Measurements from ENCODE around the gene PRG3. TPM values are rescaled to one million over a fixed set of nuclear protein-coding genes. Genes with fewer than 3 reads are reported as not detected.

PRG3 gene
- total and polyA plus RNA-seq, 2 of the 13 experiments (the other 11 are each of a cell fraction or from before 2014, with no cell fraction given): not detected

DNA sequence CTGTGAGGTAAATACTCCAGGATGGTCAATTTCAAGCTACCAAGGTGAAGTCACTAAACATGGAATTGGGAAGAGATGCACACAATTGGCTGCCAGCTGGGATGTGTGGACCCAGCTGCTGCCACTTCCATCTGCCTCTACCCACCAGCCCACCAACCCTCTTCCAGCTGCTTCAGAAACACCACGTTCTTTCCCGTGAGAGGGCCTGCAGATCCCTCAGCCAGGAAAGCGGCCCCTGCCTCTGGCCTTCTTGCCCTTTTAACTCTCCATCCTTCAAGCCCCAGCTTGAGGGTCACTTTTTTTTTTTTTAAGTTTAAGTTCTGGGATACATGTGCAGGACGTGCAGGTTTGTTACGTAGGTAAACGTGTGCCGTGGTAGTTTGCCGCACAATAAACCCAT, 20.0 kb downstream of the PRG3 start:
- CTCF ChIA-PET (ENCODE audit: low intra/inter-chr PET ratio, low total read pairs): no interaction called here
- POLR2A ChIA-PET: interaction anchor here (2.0 kb wide), 1 partner anchor 93 kb away, joined by 4 read pairs; no protein-coding TSS in a partner anchor

More for the DNA sequence above, 20.0 kb downstream of the PRG3 start:
- no peak overlapping the region for H3K9ac ChIP-seq (ENCODE audit: insufficient read depth, low read depth, low read length)
- no TSS peak for BruUV-seq (replicated peaks)
- H3K4me3 ChIP-seq (replicated peaks in 1 of 3; ENCODE audit: insufficient read depth in 1 of 3, low read depth in 2 of 3, low read length in 3 of 3): no peak overlapping the region
- H4K20me1 ChIP-seq (ENCODE audit: insufficient read depth, low read length): no peaks in the 10 kb centered on the region
- H2AFZ ChIP-seq (ENCODE audit: low read length): no peak overlapping the region
- peaks cover 15% of the 10 kb centered on the region for H3K4me1 ChIP-seq (ENCODE audit: insufficient read depth, low read length)
- H3K79me2 ChIP-seq (ENCODE audit: insufficient read depth, low read length): no peaks in the 10 kb centered on the region
- H3K9me3 ChIP-seq (ENCODE audit: low read length): no peaks in the 10 kb centered on the region
- in situ Hi-C loops (cut with HindIII; ENCODE audit: extremely low pct_ligation_motif_present, low pct_unique_long_range_greater_than_20kb) (no loop called here), intact Hi-C loops (cut with micrococcal nuclease; ENCODE audit: unreplicated experiment) (no loop called here)
- no peak for TF ChIP-seq XRCC5 (optimal IDR thresholded peaks at IDR 0.05; ENCODE audit: low read length)
- no peak for TF ChIP-seq ZNF33A (CRISPR knock-in tag; IDR thresholded peaks at IDR 0.05; ENCODE audit: borderline replicate concordance)
- no peak for TF ChIP-seq ELF1 (CRISPR knock-in tag; IDR thresholded peaks at IDR 0.05)
- TF ChIP-seq HMG20A (CRISPR knock-in tag; IDR thresholded peaks at IDR 0.05; ENCODE audit: borderline replicate concordance): no peak
- TF ChIP-seq IKZF1 (IDR thresholded peaks at IDR 0.05): no peak
- TF ChIP-seq, protein P1, sequence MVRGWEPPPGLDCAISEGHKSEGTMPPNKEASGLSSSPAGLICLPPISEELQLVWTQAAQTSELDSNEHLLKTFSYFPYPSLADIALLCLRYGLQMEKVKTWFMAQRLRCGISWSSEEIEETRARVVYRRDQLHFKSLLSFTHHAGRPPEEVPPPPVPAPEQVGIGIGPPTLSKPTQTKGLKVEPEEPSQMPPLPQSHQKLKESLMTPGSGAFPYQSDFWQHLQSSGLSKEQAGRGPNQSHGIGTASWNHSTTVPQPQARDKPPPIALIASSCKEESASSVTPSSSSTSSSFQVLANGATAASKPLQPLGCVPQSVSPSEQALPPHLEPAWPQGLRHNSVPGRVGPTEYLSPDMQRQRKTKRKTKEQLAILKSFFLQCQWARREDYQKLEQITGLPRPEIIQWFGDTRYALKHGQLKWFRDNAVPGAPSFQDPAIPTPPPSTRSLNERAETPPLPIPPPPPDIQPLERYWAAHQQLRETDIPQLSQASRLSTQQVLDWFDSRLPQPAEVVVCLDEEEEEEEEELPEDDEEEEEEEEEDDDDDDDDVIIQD (CRISPR knock-in tag; IDR thresholded peaks at IDR 0.05; ENCODE audit: low read depth): no peak
- TF ChIP-seq ZNF207 (IDR thresholded peaks at IDR 0.05; ENCODE audit: borderline replicate concordance): no peak
- TF ChIP-seq, protein P2, sequence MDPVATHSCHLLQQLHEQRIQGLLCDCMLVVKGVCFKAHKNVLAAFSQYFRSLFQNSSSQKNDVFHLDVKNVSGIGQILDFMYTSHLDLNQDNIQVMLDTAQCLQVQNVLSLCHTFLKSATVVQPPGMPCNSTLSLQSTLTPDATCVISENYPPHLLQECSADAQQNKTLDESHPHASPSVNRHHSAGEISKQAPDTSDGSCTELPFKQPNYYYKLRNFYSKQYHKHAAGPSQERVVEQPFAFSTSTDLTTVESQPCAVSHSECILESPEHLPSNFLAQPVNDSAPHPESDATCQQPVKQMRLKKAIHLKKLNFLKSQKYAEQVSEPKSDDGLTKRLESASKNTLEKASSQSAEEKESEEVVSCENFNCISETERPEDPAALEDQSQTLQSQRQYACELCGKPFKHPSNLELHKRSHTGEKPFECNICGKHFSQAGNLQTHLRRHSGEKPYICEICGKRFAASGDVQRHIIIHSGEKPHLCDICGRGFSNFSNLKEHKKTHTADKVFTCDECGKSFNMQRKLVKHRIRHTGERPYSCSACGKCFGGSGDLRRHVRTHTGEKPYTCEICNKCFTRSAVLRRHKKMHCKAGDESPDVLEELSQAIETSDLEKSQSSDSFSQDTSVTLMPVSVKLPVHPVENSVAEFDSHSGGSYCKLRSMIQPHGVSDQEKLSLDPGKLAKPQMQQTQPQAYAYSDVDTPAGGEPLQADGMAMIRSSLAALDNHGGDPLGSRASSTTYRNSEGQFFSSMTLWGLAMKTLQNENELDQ (CRISPR knock-in tag; IDR thresholded peaks at IDR 0.05; ENCODE audit: borderline replicate concordance): no peak
- no peak for TF ChIP-seq GATA4 (IDR thresholded peaks at IDR 0.05; ENCODE audit: borderline replicate concordance, low read depth)
- H3K4me2 ChIP-seq (ENCODE audit: low read depth, low read length): no peak overlapping the region
- H3K27ac ChIP-seq (ENCODE audit: extremely low read length, insufficient read depth, low read length): no peak overlapping the region
- H3K27me3 ChIP-seq (ENCODE audit: control insufficient read depth in 1 of 2, insufficient read depth in 2 of 2, low read length in 2 of 2): peaks cover 0 to 10% of the 10 kb centered on the region in 2 experiments; a peak in 2 of 5 replicates
- no peak for ATAC-seq
- FAIRE-seq: no peak
- WGBS (ENCODE audit: low lambda C conversion rate): 76% methylated on average over 8 of the region's 8 CpGs
- no peaks in the 10 kb centered on the region for H3K36me3 ChIP-seq (replicated peaks in 1 of 2; ENCODE audit: control insufficient read depth in 1 of 2, insufficient read depth in 2 of 2, low read length in 2 of 2)
- DNase-seq (ENCODE audit: low spot score): no peak

All from HepG2 (cell line).